VCaP (cell line): ENCODE measurements around the gene EPG5.

Source experiments
- H3K27ac ChIP-seq: fragments of 450-650 bp; 2 replicates; pipeline ENCODE4 v1.5.1; 2017
- TF ChIP-seq, protein P1 (sequence below): fragments of 450-650 bp; conservative IDR thresholded peaks from 2 replicates; pipeline ENCODE4 v1.5.1; 2017; ENCODE audit warnings: mild to moderate bottlenecking, moderate library complexity

The EPG5 gene

DNA sequence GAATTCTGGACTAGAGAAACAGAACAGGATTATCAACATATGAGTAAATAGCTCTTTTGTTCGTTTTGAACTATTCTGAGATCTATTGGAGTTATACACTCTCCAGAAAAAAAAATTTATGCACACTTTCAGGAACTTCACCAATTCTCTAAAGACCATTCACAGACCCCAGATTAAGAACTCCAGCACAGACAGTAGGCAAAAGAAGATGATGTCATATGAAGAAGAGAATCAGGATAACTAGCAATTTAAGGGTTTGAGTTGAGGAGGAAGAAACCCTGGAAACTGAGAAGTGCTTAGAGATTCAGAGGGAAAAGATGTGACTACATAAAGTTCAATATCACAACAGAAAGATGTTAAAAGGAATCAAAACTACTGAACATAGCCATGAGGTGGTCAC lies 71.8 kb downstream of the EPG5 start:
- H3K27ac ChIP-seq: no peak overlapping the region; the same call in 1 of the 2 replicates
- TF ChIP-seq, protein P1, sequence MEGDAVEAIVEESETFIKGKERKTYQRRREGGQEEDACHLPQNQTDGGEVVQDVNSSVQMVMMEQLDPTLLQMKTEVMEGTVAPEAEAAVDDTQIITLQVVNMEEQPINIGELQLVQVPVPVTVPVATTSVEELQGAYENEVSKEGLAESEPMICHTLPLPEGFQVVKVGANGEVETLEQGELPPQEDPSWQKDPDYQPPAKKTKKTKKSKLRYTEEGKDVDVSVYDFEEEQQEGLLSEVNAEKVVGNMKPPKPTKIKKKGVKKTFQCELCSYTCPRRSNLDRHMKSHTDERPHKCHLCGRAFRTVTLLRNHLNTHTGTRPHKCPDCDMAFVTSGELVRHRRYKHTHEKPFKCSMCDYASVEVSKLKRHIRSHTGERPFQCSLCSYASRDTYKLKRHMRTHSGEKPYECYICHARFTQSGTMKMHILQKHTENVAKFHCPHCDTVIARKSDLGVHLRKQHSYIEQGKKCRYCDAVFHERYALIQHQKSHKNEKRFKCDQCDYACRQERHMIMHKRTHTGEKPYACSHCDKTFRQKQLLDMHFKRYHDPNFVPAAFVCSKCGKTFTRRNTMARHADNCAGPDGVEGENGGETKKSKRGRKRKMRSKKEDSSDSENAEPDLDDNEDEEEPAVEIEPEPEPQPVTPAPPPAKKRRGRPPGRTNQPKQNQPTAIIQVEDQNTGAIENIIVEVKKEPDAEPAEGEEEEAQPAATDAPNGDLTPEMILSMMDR: no peak

DNA sequence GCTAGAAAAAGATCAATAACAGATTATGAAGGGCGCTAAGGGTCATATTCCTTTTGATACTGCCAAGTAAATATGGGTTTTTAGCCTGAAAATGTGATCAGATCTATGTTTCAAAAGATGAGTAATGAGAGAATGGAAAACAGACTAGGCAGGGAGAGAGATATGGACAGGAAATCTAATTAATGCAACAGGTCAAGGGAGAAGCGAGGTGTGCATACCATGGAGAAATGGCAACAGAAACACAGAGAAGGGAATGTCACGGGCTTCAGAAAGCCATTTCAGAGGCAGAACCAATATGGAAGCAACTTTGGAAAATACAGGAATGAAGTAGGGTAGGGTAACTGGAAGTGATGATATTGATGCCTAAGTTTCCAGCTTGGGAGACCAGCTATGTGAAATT lies 72.3 kb downstream of the EPG5 start:
- no peak overlapping the region; the same call in 1 of the 2 replicates for H3K27ac ChIP-seq
- TF ChIP-seq, protein P1: no peak

DNA sequence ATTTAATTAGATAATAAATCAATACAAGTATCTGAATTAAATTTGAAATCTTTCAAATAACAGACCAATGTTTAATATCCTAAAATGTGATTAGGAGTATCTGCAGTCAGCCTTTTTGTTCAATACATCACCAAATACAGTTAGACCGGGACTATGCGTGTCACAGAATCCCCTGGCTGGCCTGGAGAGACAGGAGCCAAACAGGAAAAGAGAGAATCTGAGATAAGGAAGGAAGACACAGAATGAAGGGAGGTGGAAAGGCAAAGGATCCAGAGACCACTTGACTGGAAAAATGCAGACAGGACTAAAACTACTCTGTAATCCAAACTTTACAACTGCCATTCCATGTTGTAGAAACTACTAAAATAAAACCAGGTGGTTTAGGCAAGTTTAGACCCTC lies 75.3 kb downstream of the EPG5 start:
- no peak overlapping the region for H3K27ac ChIP-seq
- TF ChIP-seq, protein P1: no peak

DNA sequence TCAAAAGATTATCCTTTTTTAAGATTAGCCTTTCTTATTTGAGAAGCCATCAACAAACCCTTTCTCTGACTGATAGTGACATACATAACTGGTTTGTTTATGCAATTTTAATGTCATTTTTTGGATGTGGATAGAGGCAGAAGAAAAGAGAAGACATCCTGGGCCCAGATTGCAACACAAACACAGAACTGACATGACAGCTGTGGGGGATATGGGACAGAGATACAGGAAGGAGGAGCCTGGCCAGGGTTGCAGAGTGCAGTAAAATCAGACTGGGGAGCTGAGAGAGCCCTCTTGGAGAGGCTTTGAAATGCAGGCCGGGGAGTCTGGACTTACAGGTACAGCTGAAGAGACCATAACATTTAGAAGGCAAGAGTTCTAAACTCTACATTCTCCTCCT lies 76.5 kb downstream of the EPG5 start:
- TF ChIP-seq, protein P1: no peak
- no peak overlapping the region for H3K27ac ChIP-seq

GRCh38 chr18:45889419-45890064 lies 77.6 kb downstream of the EPG5 start:
- TF ChIP-seq, protein P1: no peak
- H3K27ac ChIP-seq: no peak overlapping the region

GRCh38 chr18:45887585-45887984 lies 79.5 kb downstream of the EPG5 start:
- H3K27ac ChIP-seq: no peak overlapping the region
- TF ChIP-seq, protein P1: no peak

GRCh38 chr18:45880876-45881558 lies 86.1 kb downstream of the EPG5 start:
- TF ChIP-seq, protein P1: no peak

More at GRCh38 chr18:45880876-45881558, 86.1 kb downstream of the EPG5 start:
- H3K27ac ChIP-seq: no peak overlapping the region
